Measurements from ENCODE around the gene ATF5. TPM values are rescaled to one million over a fixed set of nuclear protein-coding genes. Genes with fewer than 3 reads are reported as not detected.

The ATF5 gene
- total and polyA plus RNA-seq, 10 of the 15 experiments (the other 5 are each of a cell fraction or from before 2014, with no cell fraction given): 9.1 to 133 (median 24.0) TPM

GRCh38 chr19:49918089-49918488, 10.9 kb upstream of the ATF5 start:
- 90% methylated on average over 8 of the region's 8 CpGs for WGBS (ENCODE audit: insufficient coverage, insufficient replicate concordance, low lambda C conversion rate, missing lambda C conversion rate)
- BruUV-seq (replicated peaks): no TSS peak
- Histone ChIP-seq H3K4me2 (ENCODE audit: control insufficient read depth, insufficient read depth) (no peak overlapping the region), H3K4me1 (ENCODE audit: control insufficient read depth, insufficient read depth, low read length) (peaks cover 42% of the 10 kb centered on the region), H2AFZ (ENCODE audit: control insufficient read depth, low read depth, low read length) (no peak overlapping the region), H3K9me3 (replicated peaks; ENCODE audit: control insufficient read depth, insufficient read depth, low read length) (no peaks in the 10 kb centered on the region; the same call in 2 of the 3 replicates), H3K36me3 (ENCODE audit: control insufficient read depth in 2 of 2, insufficient read depth in 2 of 2, low read length in 1 of 2) (peaks cover 31 to 39% of the 10 kb centered on the region in 2 experiments), H3K9ac (ENCODE audit: control insufficient read depth, insufficient read depth, low read length) (no peak overlapping the region), H3K27ac (ENCODE audit: control insufficient read depth, insufficient read depth) (0 out of 2 replicates have a peak overlapping the region, but pooled peaks have one; percentile 67), H3K79me2 (ENCODE audit: control insufficient read depth, insufficient read depth, low read length) (peaks cover 78% of the 10 kb centered on the region), H3K4me3 (no peak overlapping the region), H3K27me3 (replicated peaks in 1 of 2; ENCODE audit: control insufficient read depth in 2 of 2, insufficient read depth in 2 of 2, low read length in 1 of 2) (no peaks in the 10 kb centered on the region), H4K20me1 (ENCODE audit: control insufficient read depth, insufficient read depth) (no peaks in the 10 kb centered on the region; the same call in 1 of the 2 replicates)
- TF ChIP-seq NR2C2 (IDR thresholded peaks at IDR 0.05; ENCODE audit: borderline replicate concordance, control insufficient read depth, insufficient read length, low read depth): no peak
- no peak for TF ChIP-seq CREB1 (IDR thresholded peaks at IDR 0.05; ENCODE audit: low read depth)
- ATAC-seq (no peak), DNase-seq (ENCODE audit: low read depth, low spot score) (no peak), FAIRE-seq (no peak)
- intact Hi-C loops (cut with micrococcal nuclease; ENCODE audit: unreplicated experiment): no loop called here
- in situ Hi-C loops (cut with MboI): no loop called here
- SMC1A ChIA-PET (ENCODE audit: uncharacterized antibody, unreplicated experiment): interaction anchor here (1.1 to 3.7 kb wide), 4 partner anchors 9 to 33 kb away, joined by 3 to 20 read pairs (median 5); partner anchors contain the start of genes ATF5 and NUP62
- POLR2A ChIA-PET: interaction anchor here (1.4 to 2.8 kb wide), 4 partner anchors 10 to 23 kb away, joined by 10 to 19 read pairs (median 16); partner anchors contain the start of genes ATF5, IL4I1 and NUP62
- CTCF ChIA-PET: interaction anchor here (0.6 to 3.7 kb wide), 5 partner anchors 10 to 48 kb away, joined by 3 to 19 read pairs (median 5); partner anchors contain the start of gene ATF5
- RAD21 ChIA-PET (ENCODE audit: unreplicated experiment): interaction anchor here (0.8 to 2.0 kb wide), 3 partner anchors 10 to 25 kb away, joined by 3 to 11 read pairs (median 3); partner anchors contain the start of genes ATF5 and NUP62

DNA sequence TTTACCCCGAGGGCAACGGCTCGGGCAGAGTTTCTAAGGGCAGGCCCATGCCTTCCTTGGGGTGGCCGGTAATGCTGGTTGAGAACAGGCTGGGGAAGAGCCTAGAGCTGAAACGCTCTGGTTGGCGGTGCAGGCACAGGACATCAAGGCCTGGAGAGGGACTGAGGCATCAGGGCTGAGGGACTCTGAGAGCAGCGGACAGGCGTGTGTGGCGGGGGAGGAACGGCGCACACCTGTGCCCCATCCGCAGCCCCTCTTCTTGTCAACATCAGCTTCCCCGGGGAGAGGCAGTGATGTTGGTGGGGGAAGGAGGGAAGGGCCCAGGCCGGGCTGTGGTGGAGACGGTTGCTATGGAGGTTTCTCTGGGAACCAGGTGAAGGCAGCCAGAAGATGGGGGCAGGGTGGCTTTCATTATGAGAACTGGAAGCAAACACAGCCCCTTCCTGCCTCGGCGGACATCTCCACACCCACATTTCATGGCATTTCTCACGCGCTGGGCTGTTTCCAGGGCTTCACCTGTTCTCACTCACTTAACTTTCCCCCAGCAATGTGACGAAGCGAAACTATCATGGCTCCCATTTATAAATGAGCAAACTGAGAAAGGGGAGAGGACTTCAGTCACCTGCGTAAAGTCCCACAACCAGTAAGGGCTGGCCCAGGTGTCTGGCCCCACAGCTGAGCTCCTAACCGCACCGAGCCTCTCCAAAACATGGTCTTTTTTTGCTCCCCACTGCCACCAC, 8.2 kb upstream of the ATF5 start:
- intact Hi-C loops (cut with micrococcal nuclease; ENCODE audit: unreplicated experiment): no loop called here
- DNase-seq (ENCODE audit: low read depth, low spot score): peak; percentile 83
- POLR2A ChIA-PET: interaction anchor here (0.6 to 2.3 kb wide), 5 partner anchors 9 to 51 kb away, joined by 3 to 7 read pairs (median 4); partner anchors contain the start of genes ATF5, IL4I1 and NUP62
- no peak overlapping the region; the same call in 1 of the 2 replicates for H3K4me2 ChIP-seq (ENCODE audit: control insufficient read depth, insufficient read depth)
- H3K79me2 ChIP-seq (ENCODE audit: control insufficient read depth, insufficient read depth, low read length): peaks cover 87% of the 10 kb centered on the region
- no peak overlapping the region for H3K9ac ChIP-seq (ENCODE audit: control insufficient read depth, insufficient read depth, low read length)
- no peak for FAIRE-seq
- ATAC-seq: no peak
- in situ Hi-C loops (cut with MboI): no loop called here
- H3K36me3 ChIP-seq (ENCODE audit: control insufficient read depth in 2 of 2, insufficient read depth in 2 of 2, low read length in 1 of 2): peaks cover 27 to 36% of the 10 kb centered on the region in 2 experiments
- WGBS (ENCODE audit: insufficient coverage, insufficient replicate concordance, low lambda C conversion rate, missing lambda C conversion rate): 90% methylated on average over 20 of the region's 24 CpGs
- no peaks in the 10 kb centered on the region; the same call in 1 of the 2 replicates for H4K20me1 ChIP-seq (ENCODE audit: control insufficient read depth, insufficient read depth)
- H3K4me1 ChIP-seq (ENCODE audit: control insufficient read depth, insufficient read depth, low read length): peaks cover 44% of the 10 kb centered on the region
- H3K27me3 ChIP-seq (replicated peaks in 1 of 2; ENCODE audit: control insufficient read depth in 2 of 2, insufficient read depth in 2 of 2, low read length in 1 of 2): no peaks in the 10 kb centered on the region
- H3K27ac ChIP-seq (ENCODE audit: control insufficient read depth, insufficient read depth): peak overlapping the region; percentile 42
- no peaks in the 10 kb centered on the region; the same call in 2 of the 3 replicates for H3K9me3 ChIP-seq (replicated peaks; ENCODE audit: control insufficient read depth, insufficient read depth, low read length)
- CTCF ChIA-PET: no interaction called here
- H3K4me3 ChIP-seq: no peak overlapping the region
- RAD21 ChIA-PET (ENCODE audit: unreplicated experiment): no interaction called here
- BruUV-seq (replicated peaks): no TSS peak
- H2AFZ ChIP-seq (ENCODE audit: control insufficient read depth, low read depth, low read length): no peak overlapping the region
- SMC1A ChIA-PET (ENCODE audit: uncharacterized antibody, unreplicated experiment): interaction anchor here (1.0 to 1.5 kb wide), 2 partner anchors 9 to 51 kb away, joined by 3 to 6 read pairs; no protein-coding TSS in a partner anchor
- TF ChIP-seq ATF2 (IDR thresholded peaks at IDR 0.05; ENCODE audit: low read length) (no peak), ZBTB33 (IDR thresholded peaks at IDR 0.05) (peak; percentile 68; the same call in 1 of the 2 replicates), BMI1 (IDR thresholded peaks at IDR 0.05; ENCODE audit: borderline replicate concordance) (0 out of 2 replicates have a peak, but pooled peaks have one; percentile 21), MEF2B (IDR thresholded peaks at IDR 0.05; ENCODE audit: partially characterized antibody, poor library complexity, severe bottlenecking) (peak; percentile 13), IKZF1 (conservative IDR thresholded peaks at IDR 0.05) (peak; percentile 15), DPF2 (IDR thresholded peaks at IDR 0.05) (0 out of 2 replicates have a peak, but pooled peaks have one; percentile 28), RELA (IDR thresholded peaks at IDR 0.05; ENCODE audit: borderline replicate concordance, partially characterized antibody) (no peak), SMAD1 (IDR thresholded peaks at IDR 0.05; ENCODE audit: low read depth, partially characterized antibody) (no peak), YY1 (IDR thresholded peaks at IDR 0.05; ENCODE audit: low read depth, low read length) (peak; percentile 40; the same call in 1 of the 2 replicates), NR2F1 (conservative IDR thresholded peaks at IDR 0.05) (0 out of 2 replicates have a peak, but pooled peaks have one; percentile 9)
